ENCODE results near the gene BCAP29.
"Not testable (repeated sequence)": the region's sequence is repeated elsewhere in the genome, so short reads cannot be mapped to it uniquely, and the experiment has no call there.

DNA sequence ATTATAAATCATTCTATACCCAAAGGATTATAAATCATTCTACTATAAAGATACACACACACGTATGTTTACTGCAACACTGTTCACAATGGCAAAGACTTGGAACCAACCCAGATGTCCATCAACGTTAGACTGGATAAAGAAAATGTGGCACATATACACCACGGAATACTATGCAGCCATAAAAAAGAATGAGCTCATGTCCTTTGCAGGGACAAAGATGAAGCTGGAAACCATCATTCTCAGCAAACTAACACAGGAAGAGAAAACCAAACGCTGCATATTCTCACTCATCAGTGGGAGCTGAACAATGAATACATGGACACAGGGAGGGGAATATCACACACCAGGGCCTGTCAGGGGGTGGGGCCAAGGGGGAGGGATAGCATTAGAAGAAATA, 42.8 kb upstream of the BCAP29 start:
- TF ChIP-seq, protein P1, sequence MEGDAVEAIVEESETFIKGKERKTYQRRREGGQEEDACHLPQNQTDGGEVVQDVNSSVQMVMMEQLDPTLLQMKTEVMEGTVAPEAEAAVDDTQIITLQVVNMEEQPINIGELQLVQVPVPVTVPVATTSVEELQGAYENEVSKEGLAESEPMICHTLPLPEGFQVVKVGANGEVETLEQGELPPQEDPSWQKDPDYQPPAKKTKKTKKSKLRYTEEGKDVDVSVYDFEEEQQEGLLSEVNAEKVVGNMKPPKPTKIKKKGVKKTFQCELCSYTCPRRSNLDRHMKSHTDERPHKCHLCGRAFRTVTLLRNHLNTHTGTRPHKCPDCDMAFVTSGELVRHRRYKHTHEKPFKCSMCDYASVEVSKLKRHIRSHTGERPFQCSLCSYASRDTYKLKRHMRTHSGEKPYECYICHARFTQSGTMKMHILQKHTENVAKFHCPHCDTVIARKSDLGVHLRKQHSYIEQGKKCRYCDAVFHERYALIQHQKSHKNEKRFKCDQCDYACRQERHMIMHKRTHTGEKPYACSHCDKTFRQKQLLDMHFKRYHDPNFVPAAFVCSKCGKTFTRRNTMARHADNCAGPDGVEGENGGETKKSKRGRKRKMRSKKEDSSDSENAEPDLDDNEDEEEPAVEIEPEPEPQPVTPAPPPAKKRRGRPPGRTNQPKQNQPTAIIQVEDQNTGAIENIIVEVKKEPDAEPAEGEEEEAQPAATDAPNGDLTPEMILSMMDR (IDR thresholded peaks at IDR 0.05), result not testable (repeated sequence)
- not testable (repeated sequence) for TF ChIP-seq MEF2A (IDR thresholded peaks at IDR 0.05; ENCODE audit: borderline replicate concordance, low read depth); POLR2AphosphoS5 (IDR thresholded peaks at IDR 0.05; ENCODE audit: low read depth, low read length); EZH2phosphoT487 (IDR thresholded peaks at IDR 0.05; ENCODE audit: borderline replicate concordance, low read depth); NFIC (IDR thresholded peaks at IDR 0.05; ENCODE audit: borderline replicate concordance); CHD2 (IDR thresholded peaks at IDR 0.05; ENCODE audit: low read length, partially characterized antibody); GABPA (IDR thresholded peaks at IDR 0.05; ENCODE audit: low read depth); GATA2 (CRISPR knock-in tag; IDR thresholded peaks at IDR 0.05); SIN3A (IDR thresholded peaks at IDR 0.05; ENCODE audit: borderline replicate concordance, low read depth, low read length)
- TF ChIP-seq, protein P2, sequence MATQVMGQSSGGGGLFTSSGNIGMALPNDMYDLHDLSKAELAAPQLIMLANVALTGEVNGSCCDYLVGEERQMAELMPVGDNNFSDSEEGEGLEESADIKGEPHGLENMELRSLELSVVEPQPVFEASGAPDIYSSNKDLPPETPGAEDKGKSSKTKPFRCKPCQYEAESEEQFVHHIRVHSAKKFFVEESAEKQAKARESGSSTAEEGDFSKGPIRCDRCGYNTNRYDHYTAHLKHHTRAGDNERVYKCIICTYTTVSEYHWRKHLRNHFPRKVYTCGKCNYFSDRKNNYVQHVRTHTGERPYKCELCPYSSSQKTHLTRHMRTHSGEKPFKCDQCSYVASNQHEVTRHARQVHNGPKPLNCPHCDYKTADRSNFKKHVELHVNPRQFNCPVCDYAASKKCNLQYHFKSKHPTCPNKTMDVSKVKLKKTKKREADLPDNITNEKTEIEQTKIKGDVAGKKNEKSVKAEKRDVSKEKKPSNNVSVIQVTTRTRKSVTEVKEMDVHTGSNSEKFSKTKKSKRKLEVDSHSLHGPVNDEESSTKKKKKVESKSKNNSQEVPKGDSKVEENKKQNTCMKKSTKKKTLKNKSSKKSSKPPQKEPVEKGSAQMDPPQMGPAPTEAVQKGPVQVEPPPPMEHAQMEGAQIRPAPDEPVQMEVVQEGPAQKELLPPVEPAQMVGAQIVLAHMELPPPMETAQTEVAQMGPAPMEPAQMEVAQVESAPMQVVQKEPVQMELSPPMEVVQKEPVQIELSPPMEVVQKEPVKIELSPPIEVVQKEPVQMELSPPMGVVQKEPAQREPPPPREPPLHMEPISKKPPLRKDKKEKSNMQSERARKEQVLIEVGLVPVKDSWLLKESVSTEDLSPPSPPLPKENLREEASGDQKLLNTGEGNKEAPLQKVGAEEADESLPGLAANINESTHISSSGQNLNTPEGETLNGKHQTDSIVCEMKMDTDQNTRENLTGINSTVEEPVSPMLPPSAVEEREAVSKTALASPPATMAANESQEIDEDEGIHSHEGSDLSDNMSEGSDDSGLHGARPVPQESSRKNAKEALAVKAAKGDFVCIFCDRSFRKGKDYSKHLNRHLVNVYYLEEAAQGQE (IDR thresholded peaks at IDR 0.05; ENCODE audit: low read depth, low read length), result not testable (repeated sequence)
- TF ChIP-seq, protein P3, sequence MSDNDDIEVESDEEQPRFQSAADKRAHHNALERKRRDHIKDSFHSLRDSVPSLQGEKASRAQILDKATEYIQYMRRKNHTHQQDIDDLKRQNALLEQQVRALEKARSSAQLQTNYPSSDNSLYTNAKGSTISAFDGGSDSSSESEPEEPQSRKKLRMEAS (IDR thresholded peaks at IDR 0.05; ENCODE audit: low read depth), result not testable (repeated sequence)
